Liver (tissue), 3 donors: Measurements from ENCODE around the gene TATDN2.

Experiments used
- GABPA ChIP-seq, 2 donors: IDR thresholded peaks in 1 of 2; conservative IDR thresholded peaks in 1 of 2; 2 replicates each; pipeline ENCODE4 v1.6.1; 2016; ENCODE audit warnings: antibody characterized with exemption in 2 of 2, mild to moderate bottlenecking in 1 of 2, moderate library complexity in 1 of 2
- RAD21 ChIP-seq, 2 donors: IDR thresholded peaks; 2 replicates each; pipeline ENCODE4 v1.6.1; 2016; ENCODE audit warnings: antibody characterized with exemption in 2 of 2, mild to moderate bottlenecking in 2 of 2
- TF ChIP-seq, protein P1 (sequence below): fragments of 150-350 bp; IDR thresholded peaks from 2 replicates; pipeline ENCODE4 v1.5.1; 2017; ENCODE audit warnings: improper control_type of control experiment, low read depth, low read length; ENCODE audit not compliant: missing input control
- TF ChIP-seq, protein P2 (sequence below): IDR thresholded peaks from 2 replicates; pipeline ENCODE4 v1.6.1; 2016; ENCODE audit warnings: antibody characterized with exemption, mild to moderate bottlenecking
- TF ChIP-seq, protein P3 (sequence below): IDR thresholded peaks from 2 replicates; pipeline ENCODE4 v1.6.1; 2016; ENCODE audit warnings: antibody characterized with exemption
- donor health status: healthy.
- donor health status: healthy.

DNA sequence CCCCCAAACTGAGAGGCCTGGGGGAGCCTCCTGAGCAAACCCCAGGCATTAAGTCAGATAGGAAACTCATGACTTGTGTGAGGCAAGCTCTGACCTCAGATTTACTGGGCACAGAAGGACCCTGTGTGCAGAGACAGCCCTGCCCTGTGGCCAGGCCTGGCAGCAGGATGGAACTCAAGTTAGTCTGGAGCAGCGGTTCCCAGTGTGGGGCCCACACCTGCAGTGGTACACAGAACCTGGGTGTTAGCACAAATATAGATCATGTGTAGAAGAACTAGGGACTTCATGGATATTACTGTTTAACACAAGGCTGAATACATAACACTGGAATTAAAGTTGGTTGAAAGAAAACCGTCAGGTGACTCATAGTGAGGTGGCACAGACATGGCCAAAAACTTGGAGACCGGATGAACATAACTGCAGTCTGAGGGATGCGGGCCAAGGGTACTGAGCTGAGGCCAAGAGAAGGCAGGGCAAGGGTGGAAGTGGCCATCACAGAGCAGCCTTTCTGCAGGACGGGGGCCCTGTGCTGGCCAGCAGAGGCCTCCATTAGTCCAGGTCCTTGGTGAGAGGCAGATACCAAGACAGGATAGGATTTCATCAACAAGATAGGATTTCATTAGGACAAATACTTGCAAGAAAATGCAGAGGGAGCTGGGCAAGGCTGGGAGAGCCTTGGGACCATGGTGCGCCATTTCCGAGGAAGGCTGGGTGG is 42.7 kb upstream of the TATDN2 start:
- TF ChIP-seq, protein P1, sequence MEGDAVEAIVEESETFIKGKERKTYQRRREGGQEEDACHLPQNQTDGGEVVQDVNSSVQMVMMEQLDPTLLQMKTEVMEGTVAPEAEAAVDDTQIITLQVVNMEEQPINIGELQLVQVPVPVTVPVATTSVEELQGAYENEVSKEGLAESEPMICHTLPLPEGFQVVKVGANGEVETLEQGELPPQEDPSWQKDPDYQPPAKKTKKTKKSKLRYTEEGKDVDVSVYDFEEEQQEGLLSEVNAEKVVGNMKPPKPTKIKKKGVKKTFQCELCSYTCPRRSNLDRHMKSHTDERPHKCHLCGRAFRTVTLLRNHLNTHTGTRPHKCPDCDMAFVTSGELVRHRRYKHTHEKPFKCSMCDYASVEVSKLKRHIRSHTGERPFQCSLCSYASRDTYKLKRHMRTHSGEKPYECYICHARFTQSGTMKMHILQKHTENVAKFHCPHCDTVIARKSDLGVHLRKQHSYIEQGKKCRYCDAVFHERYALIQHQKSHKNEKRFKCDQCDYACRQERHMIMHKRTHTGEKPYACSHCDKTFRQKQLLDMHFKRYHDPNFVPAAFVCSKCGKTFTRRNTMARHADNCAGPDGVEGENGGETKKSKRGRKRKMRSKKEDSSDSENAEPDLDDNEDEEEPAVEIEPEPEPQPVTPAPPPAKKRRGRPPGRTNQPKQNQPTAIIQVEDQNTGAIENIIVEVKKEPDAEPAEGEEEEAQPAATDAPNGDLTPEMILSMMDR = no peak
- TF ChIP-seq, protein P2, sequence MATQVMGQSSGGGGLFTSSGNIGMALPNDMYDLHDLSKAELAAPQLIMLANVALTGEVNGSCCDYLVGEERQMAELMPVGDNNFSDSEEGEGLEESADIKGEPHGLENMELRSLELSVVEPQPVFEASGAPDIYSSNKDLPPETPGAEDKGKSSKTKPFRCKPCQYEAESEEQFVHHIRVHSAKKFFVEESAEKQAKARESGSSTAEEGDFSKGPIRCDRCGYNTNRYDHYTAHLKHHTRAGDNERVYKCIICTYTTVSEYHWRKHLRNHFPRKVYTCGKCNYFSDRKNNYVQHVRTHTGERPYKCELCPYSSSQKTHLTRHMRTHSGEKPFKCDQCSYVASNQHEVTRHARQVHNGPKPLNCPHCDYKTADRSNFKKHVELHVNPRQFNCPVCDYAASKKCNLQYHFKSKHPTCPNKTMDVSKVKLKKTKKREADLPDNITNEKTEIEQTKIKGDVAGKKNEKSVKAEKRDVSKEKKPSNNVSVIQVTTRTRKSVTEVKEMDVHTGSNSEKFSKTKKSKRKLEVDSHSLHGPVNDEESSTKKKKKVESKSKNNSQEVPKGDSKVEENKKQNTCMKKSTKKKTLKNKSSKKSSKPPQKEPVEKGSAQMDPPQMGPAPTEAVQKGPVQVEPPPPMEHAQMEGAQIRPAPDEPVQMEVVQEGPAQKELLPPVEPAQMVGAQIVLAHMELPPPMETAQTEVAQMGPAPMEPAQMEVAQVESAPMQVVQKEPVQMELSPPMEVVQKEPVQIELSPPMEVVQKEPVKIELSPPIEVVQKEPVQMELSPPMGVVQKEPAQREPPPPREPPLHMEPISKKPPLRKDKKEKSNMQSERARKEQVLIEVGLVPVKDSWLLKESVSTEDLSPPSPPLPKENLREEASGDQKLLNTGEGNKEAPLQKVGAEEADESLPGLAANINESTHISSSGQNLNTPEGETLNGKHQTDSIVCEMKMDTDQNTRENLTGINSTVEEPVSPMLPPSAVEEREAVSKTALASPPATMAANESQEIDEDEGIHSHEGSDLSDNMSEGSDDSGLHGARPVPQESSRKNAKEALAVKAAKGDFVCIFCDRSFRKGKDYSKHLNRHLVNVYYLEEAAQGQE = no peak
- TF ChIP-seq GABPA (IDR thresholded peaks at IDR 0.05 in 1 of 2, conservative IDR thresholded peaks at IDR 0.05 in 1 of 2) (no peak), RAD21 (IDR thresholded peaks at IDR 0.05) (no peak)
- TF ChIP-seq, protein P3, sequence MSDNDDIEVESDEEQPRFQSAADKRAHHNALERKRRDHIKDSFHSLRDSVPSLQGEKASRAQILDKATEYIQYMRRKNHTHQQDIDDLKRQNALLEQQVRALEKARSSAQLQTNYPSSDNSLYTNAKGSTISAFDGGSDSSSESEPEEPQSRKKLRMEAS = no peak
